GM18951 (cell line): ENCODE data around the gene COL11A2.

Experiments used
- POLR2A ChIP-seq: IDR thresholded peaks from 4 replicates; pipeline ENCODE4 v1.6.1; 2011; ENCODE audit warnings: mild to moderate bottlenecking; ENCODE audit not compliant: insufficient read length, insufficient read depth; ENCODE audit errors: extremely low read depth
- in situ Hi-C: fragments of 300-500 bp; cut with MboI; formaldehyde crosslinking; loops from one replicate; pipeline ENCODE4 v1.12.0; 2022; ENCODE audit warnings: low sequenced_read_pairs, mixed read lengths, inconsistent platforms; ENCODE audit not compliant: unreplicated experiment

The COL11A2 gene

GRCh38 chr6:33113755-33114154 lies 78.5 kb downstream of the COL11A2 start:
- no peak for TF ChIP-seq POLR2A
- in situ Hi-C loops: no loop called here
